ENCODE measurements around the gene ATP2A3.

Gene ATP2A3

DNA sequence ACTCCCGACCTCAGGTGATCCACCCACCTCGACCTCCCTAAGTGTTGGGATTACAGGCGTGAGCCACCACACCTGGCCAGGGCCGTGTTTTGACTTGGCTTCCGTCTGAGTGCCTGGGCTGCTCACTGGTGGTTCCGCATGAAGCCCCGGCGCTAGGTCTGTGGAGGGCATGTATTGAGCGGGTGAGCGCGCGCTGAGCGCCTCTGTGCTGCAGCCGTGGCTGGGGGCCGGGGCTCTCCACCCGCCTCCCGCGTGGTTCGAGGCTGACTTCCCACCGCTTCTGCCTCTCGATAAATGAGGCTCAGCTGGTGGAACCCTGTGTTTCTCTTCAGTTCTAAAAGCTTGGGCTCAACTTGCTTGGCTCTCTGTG, 38.9 kb upstream of the ATP2A3 start:
- TF ChIP-seq L3MBTL2 (conservative IDR thresholded peaks at IDR 0.05) (no peak), ARNT (IDR thresholded peaks at IDR 0.05) (no peak), ZNF384 (IDR thresholded peaks at IDR 0.05) (no peak), SP1 (IDR thresholded peaks at IDR 0.05) (no peak), CTBP1 (IDR thresholded peaks at IDR 0.05; ENCODE audit: borderline replicate concordance) (no peak)
- no peak for DNase-seq (ENCODE audit: extremely low spot score)
- ChIA-PET CTCF (no interaction called here), POLR2A (no interaction called here)

GRCh38 chr17:4001048-4001590, 36.9 kb upstream of the ATP2A3 start:
- CTCF ChIA-PET, result no interaction called here
- TF ChIP-seq FOXK2 (IDR thresholded peaks at IDR 0.05), result no peak
- no peak for TF ChIP-seq FOXA1 (IDR thresholded peaks at IDR 0.05)
- TF ChIP-seq HDGF (IDR thresholded peaks at IDR 0.05; ENCODE audit: borderline replicate concordance), result no peak
- no peak for TF ChIP-seq ZNF384 (IDR thresholded peaks at IDR 0.05)
- no peak for TF ChIP-seq L3MBTL2 (conservative IDR thresholded peaks at IDR 0.05)
- no peak for TF ChIP-seq ARNT (IDR thresholded peaks at IDR 0.05)
- no peak for TF ChIP-seq SUZ12 (IDR thresholded peaks at IDR 0.05)
- TF ChIP-seq ELF4 (IDR thresholded peaks at IDR 0.05), result no peak
- TF ChIP-seq LEF1 (IDR thresholded peaks at IDR 0.05; ENCODE audit: borderline replicate concordance), result no peak
- TF ChIP-seq CTBP1 (IDR thresholded peaks at IDR 0.05; ENCODE audit: borderline replicate concordance), result no peak
- TF ChIP-seq, protein P1, sequence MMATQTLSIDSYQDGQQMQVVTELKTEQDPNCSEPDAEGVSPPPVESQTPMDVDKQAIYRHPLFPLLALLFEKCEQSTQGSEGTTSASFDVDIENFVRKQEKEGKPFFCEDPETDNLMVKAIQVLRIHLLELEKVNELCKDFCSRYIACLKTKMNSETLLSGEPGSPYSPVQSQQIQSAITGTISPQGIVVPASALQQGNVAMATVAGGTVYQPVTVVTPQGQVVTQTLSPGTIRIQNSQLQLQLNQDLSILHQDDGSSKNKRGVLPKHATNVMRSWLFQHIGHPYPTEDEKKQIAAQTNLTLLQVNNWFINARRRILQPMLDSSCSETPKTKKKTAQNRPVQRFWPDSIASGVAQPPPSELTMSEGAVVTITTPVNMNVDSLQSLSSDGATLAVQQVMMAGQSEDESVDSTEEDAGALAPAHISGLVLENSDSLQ (IDR thresholded peaks at IDR 0.05), result no peak
- TF ChIP-seq NFRKB (IDR thresholded peaks at IDR 0.05), result no peak
- no peak for TF ChIP-seq BHLHE40 (IDR thresholded peaks at IDR 0.05; ENCODE audit: borderline replicate concordance)
- no peak for TF ChIP-seq TARDBP (IDR thresholded peaks at IDR 0.05)
- no peak for TF ChIP-seq FOXM1 (IDR thresholded peaks at IDR 0.05; ENCODE audit: borderline replicate concordance)
- TF ChIP-seq SP1 (IDR thresholded peaks at IDR 0.05), result no peak
- no peak for DNase-seq (ENCODE audit: extremely low spot score)
- POLR2A ChIA-PET, result no interaction called here

DNA sequence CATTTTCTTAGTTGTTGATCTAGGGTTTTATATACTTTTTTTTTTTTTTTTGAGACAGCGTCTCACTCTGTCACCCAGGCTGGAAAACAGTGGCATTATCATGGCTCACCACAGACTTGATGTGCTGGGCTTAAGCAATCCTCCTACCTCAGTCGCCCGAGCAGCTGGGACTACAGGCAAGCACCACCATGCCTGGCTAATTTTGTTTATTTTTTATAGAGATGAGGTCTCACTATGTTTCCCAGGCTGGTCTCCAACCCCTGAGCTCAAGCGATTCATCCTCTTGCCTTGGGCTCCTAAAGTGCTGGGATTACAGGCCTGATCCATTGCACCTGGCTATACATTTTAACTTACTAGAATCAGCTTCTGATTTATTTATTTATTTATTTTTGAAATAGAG, 34.2 kb upstream of the ATP2A3 start:
- TF ChIP-seq FOXK2 (IDR thresholded peaks at IDR 0.05) (no peak), FOXM1 (IDR thresholded peaks at IDR 0.05; ENCODE audit: borderline replicate concordance) (no peak), SP1 (IDR thresholded peaks at IDR 0.05) (no peak), L3MBTL2 (conservative IDR thresholded peaks at IDR 0.05) (no peak), SUZ12 (IDR thresholded peaks at IDR 0.05) (no peak), ARNT (IDR thresholded peaks at IDR 0.05) (no peak), HDGF (IDR thresholded peaks at IDR 0.05; ENCODE audit: borderline replicate concordance) (no peak), LEF1 (IDR thresholded peaks at IDR 0.05; ENCODE audit: borderline replicate concordance) (no peak), TARDBP (IDR thresholded peaks at IDR 0.05) (no peak), FOXA1 (IDR thresholded peaks at IDR 0.05) (no peak), CTBP1 (IDR thresholded peaks at IDR 0.05; ENCODE audit: borderline replicate concordance) (no peak), ELF4 (IDR thresholded peaks at IDR 0.05) (no peak), NFRKB (IDR thresholded peaks at IDR 0.05) (no peak), ZNF384 (IDR thresholded peaks at IDR 0.05) (no peak), BHLHE40 (IDR thresholded peaks at IDR 0.05; ENCODE audit: borderline replicate concordance) (no peak)
- TF ChIP-seq, protein P1 (IDR thresholded peaks at IDR 0.05), result no peak
- ChIA-PET CTCF (interaction anchor here (0.6 kb wide), 1 partner anchor 371 kb away, joined by 4 read pairs; no protein-coding TSS in a partner anchor), POLR2A (no interaction called here)
- DNase-seq (ENCODE audit: extremely low spot score), result no peak

DNA sequence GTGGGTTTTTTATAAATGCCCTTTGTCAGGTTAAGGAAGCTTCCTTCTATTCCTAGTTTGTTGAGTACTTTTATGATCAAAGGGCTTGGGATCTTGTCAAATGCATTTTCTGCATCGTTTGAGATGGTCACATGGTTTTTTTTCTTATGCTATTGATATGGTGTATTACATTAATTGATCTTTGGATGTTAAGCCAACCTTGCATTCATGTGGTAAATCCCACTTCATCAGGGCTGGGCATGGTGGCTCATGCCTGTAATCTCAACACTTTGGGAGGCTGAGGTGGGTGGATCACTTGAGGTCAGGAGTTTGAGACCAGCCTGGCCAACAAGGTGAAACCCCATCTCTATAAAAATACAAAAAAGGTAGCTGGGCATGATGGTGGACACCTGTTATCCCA, 30.8 kb upstream of the ATP2A3 start:
- TF ChIP-seq NFRKB (IDR thresholded peaks at IDR 0.05), result no peak
- TF ChIP-seq SUZ12 (IDR thresholded peaks at IDR 0.05), result no peak
- no peak for TF ChIP-seq FOXA1 (IDR thresholded peaks at IDR 0.05)
- no peak for TF ChIP-seq FOXK2 (IDR thresholded peaks at IDR 0.05)
- no peak for TF ChIP-seq L3MBTL2 (conservative IDR thresholded peaks at IDR 0.05)
- TF ChIP-seq ARNT (IDR thresholded peaks at IDR 0.05), result no peak
- no peak for TF ChIP-seq HDGF (IDR thresholded peaks at IDR 0.05; ENCODE audit: borderline replicate concordance)
- TF ChIP-seq FOXM1 (IDR thresholded peaks at IDR 0.05; ENCODE audit: borderline replicate concordance), result no peak
- no peak for TF ChIP-seq CTBP1 (IDR thresholded peaks at IDR 0.05; ENCODE audit: borderline replicate concordance)
- POLR2A ChIA-PET, result no interaction called here
- CTCF ChIA-PET, result no interaction called here

DNA sequence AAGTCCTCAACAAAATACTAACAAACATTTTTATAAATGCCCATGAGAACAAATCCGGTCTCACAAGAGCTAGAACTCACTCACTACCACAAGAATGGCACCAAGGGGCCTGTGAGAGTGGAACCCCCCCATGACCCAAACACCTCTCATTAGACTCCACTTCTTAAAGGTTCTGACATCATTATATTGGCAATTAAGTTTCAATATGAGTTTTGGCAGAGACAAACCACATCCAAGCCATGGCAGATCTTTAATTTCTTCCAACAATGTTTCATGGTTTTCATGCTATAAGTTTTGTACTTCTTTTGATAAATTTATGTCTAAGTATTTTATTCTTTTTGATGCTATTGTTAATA, 30.0 kb upstream of the ATP2A3 start:
- ChIA-PET CTCF (no interaction called here), POLR2A (no interaction called here)
- no peak for TF ChIP-seq SP1 (IDR thresholded peaks at IDR 0.05)
- no peak for TF ChIP-seq SUZ12 (IDR thresholded peaks at IDR 0.05)
- no peak for TF ChIP-seq HDGF (IDR thresholded peaks at IDR 0.05; ENCODE audit: borderline replicate concordance)
- no peak for TF ChIP-seq FOXM1 (IDR thresholded peaks at IDR 0.05; ENCODE audit: borderline replicate concordance)
- no peak for TF ChIP-seq LEF1 (IDR thresholded peaks at IDR 0.05; ENCODE audit: borderline replicate concordance)
- TF ChIP-seq, protein P1 (IDR thresholded peaks at IDR 0.05), result no peak
- TF ChIP-seq BHLHE40 (IDR thresholded peaks at IDR 0.05; ENCODE audit: borderline replicate concordance), result no peak
- no peak for DNase-seq (ENCODE audit: extremely low spot score)

More for the DNA sequence above, 30.8 kb upstream of the ATP2A3 start:
- DNase-seq (ENCODE audit: extremely low spot score), result no peak

- POLR2A ChIA-PET, result no interaction called here
- TF ChIP-seq CTBP1 (IDR thresholded peaks at IDR 0.05; ENCODE audit: borderline replicate concordance) (no peak), HDGF (IDR thresholded peaks at IDR 0.05; ENCODE audit: borderline replicate concordance) (no peak), FOXK2 (IDR thresholded peaks at IDR 0.05) (no peak), TARDBP (IDR thresholded peaks at IDR 0.05) (no peak), FOXM1 (IDR thresholded peaks at IDR 0.05; ENCODE audit: borderline replicate concordance) (no peak), BHLHE40 (IDR thresholded peaks at IDR 0.05; ENCODE audit: borderline replicate concordance) (no peak), ARNT (IDR thresholded peaks at IDR 0.05) (no peak), SP1 (IDR thresholded peaks at IDR 0.05) (no peak)
- no peak for DNase-seq (ENCODE audit: extremely low spot score)
- CTCF ChIA-PET, result no interaction called here
These were observed 29.4 kb upstream of the ATP2A3 start for GRCh38 chr17:3993493-3994220.

Data from HEK293T (cell line).